GM20000 (cell line): ENCODE measurements around the gene TOMM40.
"Not testable (repeated sequence)": the region's sequence is repeated elsewhere in the genome, so short reads cannot be mapped to it uniquely, and the experiment has no call there.

Experiments used
- DNase-seq: peaks from one replicate; pipeline ENCODE4 v3.0.0; 2012; ENCODE audit warnings: low spot score
- CTCF ChIP-seq: IDR thresholded peaks from 2 replicates; pipeline ENCODE4 v1.5.1; 2012; ENCODE audit warnings: mild to moderate bottlenecking, control low read depth; ENCODE audit errors: extremely low read depth, missing control alignments

Gene TOMM40

GRCh38 chr19:44909775-44910174 is 18.7 kb downstream of the TOMM40 start:
- no peak for TF ChIP-seq CTCF
- DNase-seq = no peak

DNA sequence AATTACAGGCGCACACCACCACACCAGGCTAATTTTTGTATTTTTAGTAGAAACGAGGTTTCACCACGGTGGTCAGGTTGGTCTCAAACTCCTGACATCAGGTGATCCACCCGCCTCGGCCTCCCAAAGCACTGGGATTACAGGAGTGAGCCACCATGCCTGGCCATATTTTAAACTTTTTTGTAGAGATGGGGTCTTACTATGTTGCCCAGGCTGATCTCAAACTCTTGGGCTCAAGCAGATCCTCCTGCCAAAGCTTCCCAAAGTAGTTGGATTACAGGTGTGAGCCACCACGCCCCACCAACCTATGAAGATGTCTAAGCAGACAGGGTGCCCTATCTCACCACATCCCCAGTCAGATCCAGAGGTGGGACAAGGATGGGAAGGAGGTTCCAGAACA is 20.8 kb downstream of the TOMM40 start:
- not testable (repeated sequence) for DNase-seq

DNA sequence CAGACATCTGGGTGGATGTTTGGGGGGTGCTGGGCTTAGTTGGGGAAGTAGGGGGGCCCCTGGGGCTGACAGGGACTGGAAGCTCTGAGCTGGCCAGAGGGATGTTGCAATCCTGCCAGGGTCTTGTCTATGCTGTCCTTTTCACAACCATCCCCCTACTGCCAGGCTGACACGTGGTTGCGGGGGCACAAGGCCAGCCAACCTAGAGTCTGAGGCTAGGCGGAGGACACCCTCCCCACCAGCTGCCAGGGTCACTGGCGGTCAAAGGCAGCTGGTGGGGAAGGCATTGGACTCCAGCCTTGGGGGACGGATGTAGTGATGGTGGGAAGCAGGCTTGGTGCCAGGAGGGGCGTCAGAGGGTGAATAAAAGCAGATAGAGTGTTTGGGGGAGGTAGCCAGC is 21.8 kb downstream of the TOMM40 start:
- no peak for DNase-seq
- TF ChIP-seq CTCF = no peak

DNA sequence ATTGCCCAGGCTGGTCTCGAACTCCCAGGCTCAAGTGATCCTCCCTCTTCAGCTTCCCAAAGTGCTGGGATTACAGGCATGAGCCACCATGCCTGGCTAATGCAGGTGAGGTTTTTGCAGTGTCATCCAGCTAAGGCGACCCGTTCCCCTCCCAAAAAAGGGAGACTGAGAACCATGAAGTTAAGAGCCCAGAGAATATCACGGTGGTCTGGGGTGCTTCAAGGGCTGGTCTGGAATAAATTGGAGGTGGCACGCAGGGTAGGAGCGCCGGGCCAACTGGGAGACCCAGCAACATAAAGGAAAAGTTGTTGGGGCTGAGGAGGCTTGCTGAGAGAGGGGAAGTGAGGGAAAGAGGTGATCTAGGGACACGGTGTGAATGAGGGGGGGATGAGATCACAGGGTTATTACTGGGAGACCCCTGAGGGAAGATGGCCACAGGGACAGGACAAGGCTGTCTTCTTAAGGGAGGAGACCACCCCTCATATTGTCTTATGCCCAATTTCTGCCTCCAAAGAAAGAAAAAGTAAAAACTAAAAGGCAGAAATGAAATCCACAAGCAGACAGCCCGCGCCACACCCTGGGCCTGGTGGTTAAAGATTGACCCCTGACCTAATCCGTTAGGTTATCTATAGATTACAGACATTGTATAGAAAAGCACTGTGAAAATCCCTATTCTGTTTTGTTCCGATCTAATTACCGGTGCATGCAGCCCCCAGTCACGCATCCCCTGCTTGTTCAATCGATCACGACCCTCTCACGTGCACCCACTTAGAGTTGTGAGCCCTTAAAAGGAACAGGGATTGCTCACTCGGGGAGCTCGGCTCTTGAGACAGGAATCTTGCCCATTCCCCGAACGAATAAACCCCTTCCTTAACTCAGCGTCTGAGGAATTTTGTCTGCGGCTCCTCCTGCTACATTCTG is 22.7 kb downstream of the TOMM40 start:
- DNase-seq = not testable (repeated sequence)

GRCh38 chr19:44914433-44915206 is 23.6 kb downstream of the TOMM40 start, which contains the start of gene APOC1:
Gene APOC1, plus strand, starts transcription at chr19:44914608. Its CDS starts 284 bp downstream, at chr19:44914892.
- DNase-seq = peak; percentile 96

- no peak for DNase-seq
- TF ChIP-seq CTCF = no peak
Measured at GRCh38 chr19:44924243-44924725, 33.2 kb downstream of the TOMM40 start.

DNA sequence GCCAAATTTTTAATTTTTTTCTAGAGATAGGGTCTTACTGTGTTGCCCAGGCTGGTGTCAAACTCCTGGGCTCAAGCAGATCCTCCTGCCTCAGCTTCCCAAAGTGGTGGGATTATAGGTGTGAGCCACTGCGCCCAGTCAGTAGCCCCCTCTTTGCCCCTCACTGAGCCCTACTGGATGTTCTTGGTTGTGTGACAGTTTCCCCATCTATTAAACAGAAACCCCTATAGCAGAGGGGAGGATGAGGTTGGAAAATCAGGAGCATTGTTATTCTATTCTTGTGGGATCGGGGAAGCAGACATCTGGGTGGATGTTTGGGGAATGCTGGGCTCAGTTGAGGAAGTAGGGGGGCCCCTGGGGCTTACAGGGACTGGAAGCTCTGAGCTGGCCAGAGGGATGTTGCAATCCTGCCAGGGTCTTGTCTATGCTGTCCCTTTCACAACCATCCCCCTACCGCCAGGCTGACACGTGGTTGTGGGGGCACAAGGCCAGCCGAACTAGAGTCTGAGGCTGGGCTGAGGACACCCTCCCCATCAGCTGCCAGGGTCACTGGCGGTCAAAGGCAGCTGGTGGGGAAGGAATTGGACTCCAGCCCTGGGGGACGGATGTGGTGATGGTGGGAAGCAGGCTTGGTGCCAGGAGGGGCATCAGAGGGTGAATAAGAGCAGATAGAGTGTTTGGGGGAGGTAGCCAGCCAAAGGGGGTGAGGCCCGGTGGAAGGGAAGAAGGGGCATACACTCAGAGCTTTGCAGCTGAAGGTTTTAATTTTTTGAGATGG is 34.2 kb downstream of the TOMM40 start:
- DNase-seq = no peak
- no peak for TF ChIP-seq CTCF

DNA sequence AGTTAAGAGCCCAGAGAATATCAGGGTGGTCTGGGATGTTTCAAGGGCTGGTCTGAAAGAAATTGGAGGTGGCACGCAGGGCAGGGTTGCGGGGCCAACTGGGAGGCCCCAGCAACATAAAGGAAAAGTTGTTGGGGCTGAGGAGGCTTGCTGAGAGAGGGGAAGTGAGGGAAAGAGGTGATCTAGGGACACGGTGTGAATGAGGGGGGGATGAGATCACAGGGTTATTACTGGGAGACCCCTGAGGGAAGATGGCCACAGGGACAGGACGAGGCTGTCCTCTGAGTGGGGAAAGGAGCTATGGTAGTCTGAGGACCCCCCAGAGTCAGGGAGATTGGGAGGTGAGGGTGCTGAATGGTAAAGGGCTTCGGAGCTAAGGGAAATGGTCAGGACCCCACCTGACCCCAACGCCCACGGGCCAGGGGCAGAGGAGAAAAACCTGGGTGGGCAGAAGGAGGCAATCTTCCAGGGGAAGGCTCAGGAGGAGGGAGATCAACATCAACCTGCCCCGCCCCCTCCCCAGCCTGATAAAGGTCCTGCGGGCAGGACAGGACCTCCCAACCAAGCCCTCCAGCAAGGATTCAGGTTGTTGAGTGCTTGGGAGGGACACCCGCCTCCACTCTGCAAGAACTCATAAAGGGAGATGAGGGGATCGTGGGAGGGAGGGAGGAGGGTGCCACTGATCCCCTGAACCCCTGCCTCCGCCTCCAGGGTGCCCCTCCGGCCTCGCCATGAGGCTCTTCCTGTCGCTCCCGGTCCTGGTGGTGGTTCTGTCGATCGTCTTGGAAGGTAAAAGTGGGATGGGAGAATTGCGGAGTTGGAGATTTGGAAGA is 35.4 kb downstream of the TOMM40 start:
- not testable (repeated sequence) for DNase-seq

- TF ChIP-seq CTCF = no peak
- DNase-seq = no peak
Measured at GRCh38 chr19:44927746-44928145, 36.7 kb downstream of the TOMM40 start.
